ENCODE measurements around the gene KLHL3. TPM values are rescaled to one million over a fixed set of nuclear protein-coding genes. Genes with fewer than 3 reads are reported as not detected.
"Not testable (repeated sequence)": the region's sequence is repeated elsewhere in the genome, so short reads cannot be mapped to it uniquely, and the experiment has no call there.

Gene KLHL3
- total RNA-seq, 2 experiments from 2014 or later: 9.2 to 10.8 TPM

- H3K9me3 Mint-ChIP-seq: peaks cover 3% of the 10 kb centered on the region
- no peaks in the 10 kb centered on the region for H3K27me3 Mint-ChIP-seq
- no peak overlapping the region for H3K4me3 Mint-ChIP-seq
- H3K36me3 Mint-ChIP-seq: peaks cover 12% of the 10 kb centered on the region
- no peak overlapping the region for H3K27ac Mint-ChIP-seq
- H3K4me1 Mint-ChIP-seq: no peaks in the 10 kb centered on the region
- DNase-seq: no peak
Measured at GRCh38 chr5:137648361-137648760, 87.5 kb downstream of the KLHL3 start.

- H3K9me3 Mint-ChIP-seq: peaks cover 3% of the 10 kb centered on the region
Measured at GRCh38 chr5:137647401-137647800, 88.5 kb downstream of the KLHL3 start.

DNA sequence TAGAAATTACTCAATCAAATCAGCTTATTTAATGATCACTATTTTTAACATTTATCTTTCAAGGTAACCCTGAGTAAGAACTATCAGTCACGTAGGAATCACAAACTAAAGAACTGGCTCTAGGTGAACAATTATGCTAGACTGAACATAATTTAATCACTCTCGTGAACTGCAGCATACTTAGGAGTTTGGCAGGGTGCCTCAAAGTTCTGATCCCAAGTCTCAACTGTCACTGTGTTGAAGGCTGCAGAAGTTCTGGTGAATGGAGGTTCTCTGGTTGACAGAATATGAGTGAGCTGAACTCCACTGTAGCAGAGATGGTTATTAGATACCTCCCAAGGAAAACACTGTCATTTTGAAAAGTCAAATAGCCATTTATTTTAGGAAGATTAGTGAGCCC, 89.1 kb downstream of the KLHL3 start:
- no peak for DNase-seq
- Mint-ChIP-seq H3K4me3 (no peak overlapping the region), H3K27ac (no peak overlapping the region), H3K27me3 (no peaks in the 10 kb centered on the region), H3K9me3 (peaks cover 3% of the 10 kb centered on the region), H3K36me3 (peaks cover 12% of the 10 kb centered on the region), H3K4me1 (no peaks in the 10 kb centered on the region)

More at GRCh38 chr5:137647401-137647800, 88.5 kb downstream of the KLHL3 start:
- no peaks in the 10 kb centered on the region for H3K4me1 Mint-ChIP-seq
- DNase-seq: no peak
- H3K27me3 Mint-ChIP-seq: no peaks in the 10 kb centered on the region
- H3K4me3 Mint-ChIP-seq: no peak overlapping the region
- peaks cover 12% of the 10 kb centered on the region for H3K36me3 Mint-ChIP-seq
- H3K27ac Mint-ChIP-seq: no peak overlapping the region

GRCh38 chr5:137643081-137643480, 92.8 kb downstream of the KLHL3 start:
- H3K27me3 Mint-ChIP-seq, DNase-seq, H3K9me3 Mint-ChIP-seq, H3K4me3 Mint-ChIP-seq, H3K27ac Mint-ChIP-seq, H3K4me1 Mint-ChIP-seq: not testable (repeated sequence)
- peaks cover 14% of the 10 kb centered on the region for H3K36me3 Mint-ChIP-seq

DNA sequence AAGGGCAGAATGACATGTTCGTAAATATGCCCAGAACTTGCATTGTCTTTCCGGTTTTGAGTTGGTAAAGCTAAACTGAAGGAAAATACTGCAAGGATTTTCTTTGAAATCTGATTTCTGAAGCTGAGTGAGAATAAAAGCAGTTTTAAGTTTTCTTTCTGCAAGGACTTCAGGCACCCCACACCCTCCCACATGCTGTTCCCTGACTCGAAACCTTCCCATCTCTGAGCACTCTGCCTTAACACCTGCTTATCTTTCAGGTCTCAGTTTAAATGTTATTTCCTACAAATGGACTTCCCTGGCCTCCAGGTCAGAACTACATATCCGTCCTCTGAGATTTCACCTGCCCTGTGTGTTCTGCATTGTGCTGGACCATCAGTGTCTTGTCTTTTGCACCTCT, 93.8 kb downstream of the KLHL3 start:
- Mint-ChIP-seq H3K4me3 (no peak overlapping the region), H3K9me3 (peaks cover 3% of the 10 kb centered on the region), H3K27ac (no peak overlapping the region), H3K27me3 (no peaks in the 10 kb centered on the region), H3K36me3 (peaks cover 13% of the 10 kb centered on the region), H3K4me1 (no peaks in the 10 kb centered on the region)
- no peak for DNase-seq

- Mint-ChIP-seq H3K27ac (no peak overlapping the region), H3K4me3 (no peak overlapping the region), H3K27me3 (no peaks in the 10 kb centered on the region), H3K4me1 (no peaks in the 10 kb centered on the region), H3K9me3 (peaks cover 3% of the 10 kb centered on the region), H3K36me3 (peaks cover 12% of the 10 kb centered on the region)
- no peak for DNase-seq
Measured at GRCh38 chr5:137641148-137641547, 94.7 kb downstream of the KLHL3 start.

GRCh38 chr5:137639645-137640044, 96.2 kb downstream of the KLHL3 start:
- Mint-ChIP-seq H3K4me3 (no peak overlapping the region), H3K4me1 (no peaks in the 10 kb centered on the region), H3K27ac (no peak overlapping the region)

GRCh38 chr5:137638841-137639240, 97.0 kb downstream of the KLHL3 start:
- H3K9me3 Mint-ChIP-seq: no peaks in the 10 kb centered on the region
- peaks cover 6% of the 10 kb centered on the region for H3K36me3 Mint-ChIP-seq
- no peaks in the 10 kb centered on the region for H3K27me3 Mint-ChIP-seq
- DNase-seq: no peak
- H3K27ac Mint-ChIP-seq: no peak overlapping the region
- no peaks in the 10 kb centered on the region for H3K4me1 Mint-ChIP-seq
- H3K4me3 Mint-ChIP-seq: no peak overlapping the region

More at GRCh38 chr5:137639645-137640044, 96.2 kb downstream of the KLHL3 start:
- Mint-ChIP-seq H3K36me3 (peaks cover 6% of the 10 kb centered on the region), H3K9me3 (no peaks in the 10 kb centered on the region), H3K27me3 (no peaks in the 10 kb centered on the region)
- no peak for DNase-seq

GRCh38 chr5:137636830-137637714, 98.8 kb downstream of the KLHL3 start:
- no peaks in the 10 kb centered on the region for H3K9me3 Mint-ChIP-seq
- peaks cover 3% of the 10 kb centered on the region for H3K4me1 Mint-ChIP-seq
- H3K4me3 Mint-ChIP-seq: no peak overlapping the region
- H3K36me3 Mint-ChIP-seq: peaks cover 12% of the 10 kb centered on the region
- no peak for DNase-seq
- no peaks in the 10 kb centered on the region for H3K27me3 Mint-ChIP-seq
- no peak overlapping the region for H3K27ac Mint-ChIP-seq

GRCh38 chr5:137636099-137636498, 99.8 kb downstream of the KLHL3 start:
- peaks cover 3% of the 10 kb centered on the region for H3K4me1 Mint-ChIP-seq
- DNase-seq: no peak
- H3K27ac Mint-ChIP-seq: no peak overlapping the region
- H3K27me3 Mint-ChIP-seq: no peaks in the 10 kb centered on the region
- no peak overlapping the region for H3K4me3 Mint-ChIP-seq
- H3K9me3 Mint-ChIP-seq: no peaks in the 10 kb centered on the region
- peaks cover 17% of the 10 kb centered on the region for H3K36me3 Mint-ChIP-seq

DNA sequence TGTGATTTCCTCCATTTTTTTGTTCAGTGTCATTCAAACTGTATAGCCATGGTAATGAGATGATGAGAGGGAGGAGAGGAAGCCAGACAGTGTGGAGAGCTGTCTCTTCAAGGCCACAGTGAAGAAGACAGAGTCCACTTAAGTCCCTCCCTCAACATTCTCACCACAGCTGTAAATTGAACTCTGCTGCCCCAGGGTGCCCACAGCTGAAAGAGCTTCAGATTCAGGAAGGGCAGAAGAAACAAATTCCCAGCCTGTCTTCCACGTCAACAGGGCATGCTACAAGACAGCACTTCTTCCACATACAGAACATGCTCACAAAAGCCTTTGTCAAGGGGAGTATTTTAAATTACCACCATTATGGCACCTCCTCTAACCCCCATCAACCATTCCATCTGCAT, 100.4 kb downstream of the KLHL3 start:
- no peak for DNase-seq
- H3K27ac Mint-ChIP-seq: no peak overlapping the region
- peaks cover 3% of the 10 kb centered on the region for H3K4me1 Mint-ChIP-seq
- no peaks in the 10 kb centered on the region for H3K27me3 Mint-ChIP-seq
- H3K9me3 Mint-ChIP-seq: no peaks in the 10 kb centered on the region
- peaks cover 17% of the 10 kb centered on the region for H3K36me3 Mint-ChIP-seq
- no peak overlapping the region for H3K4me3 Mint-ChIP-seq

DNA sequence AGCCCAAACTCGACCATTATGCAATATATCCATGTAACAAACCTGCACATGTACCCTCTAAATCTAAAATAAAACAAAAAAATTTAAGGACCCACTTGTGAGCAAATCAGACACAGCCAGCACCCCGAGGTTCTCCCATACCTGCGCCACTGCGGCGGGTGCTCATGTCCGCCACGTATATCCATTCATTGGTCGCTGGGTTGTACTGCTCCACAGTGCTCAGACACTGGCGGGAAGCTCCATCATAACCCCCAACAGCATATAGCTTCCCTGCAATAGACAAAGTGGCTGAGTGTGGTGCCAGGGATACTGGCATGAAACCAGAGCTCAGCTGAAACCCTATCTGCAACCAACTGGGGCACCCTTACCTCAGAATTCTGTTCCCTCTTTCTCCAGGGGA, 102.0 kb downstream of the KLHL3 start:
- Mint-ChIP-seq H3K4me1 (peaks cover 3% of the 10 kb centered on the region), H3K27ac (no peak overlapping the region), H3K4me3 (no peak overlapping the region), H3K36me3 (peaks cover 14% of the 10 kb centered on the region), H3K27me3 (no peaks in the 10 kb centered on the region), H3K9me3 (no peaks in the 10 kb centered on the region)
- DNase-seq: no peak

DNA sequence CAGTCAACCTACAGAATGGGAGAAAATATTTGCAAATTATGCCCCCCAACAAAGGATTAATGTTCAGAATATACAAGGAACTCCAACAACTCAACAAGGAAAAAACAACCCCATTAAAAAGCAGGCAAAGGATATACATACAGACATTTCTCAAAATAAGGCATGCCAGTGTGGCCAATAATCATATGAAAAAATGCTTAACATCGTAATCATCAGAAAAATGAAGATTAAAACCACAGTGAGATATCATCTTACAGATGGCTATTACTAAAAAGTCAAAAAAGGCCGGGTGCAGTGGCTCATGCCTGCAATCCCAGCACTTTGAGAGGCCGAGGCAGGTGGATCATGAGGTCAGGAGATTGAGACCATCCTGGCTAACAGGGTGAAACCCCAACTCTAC, 103.2 kb downstream of the KLHL3 start:
- H3K4me1 Mint-ChIP-seq: peaks cover 3% of the 10 kb centered on the region
- peaks cover 11% of the 10 kb centered on the region for H3K36me3 Mint-ChIP-seq
- H3K4me3 Mint-ChIP-seq: no peak overlapping the region
- H3K9me3 Mint-ChIP-seq: no peaks in the 10 kb centered on the region
- DNase-seq: no peak
- H3K27ac Mint-ChIP-seq: no peak overlapping the region
- H3K27me3 Mint-ChIP-seq: no peaks in the 10 kb centered on the region

- no peak for DNase-seq
- Mint-ChIP-seq H3K9me3 (no peaks in the 10 kb centered on the region), H3K27me3 (no peaks in the 10 kb centered on the region), H3K4me3 (no peak overlapping the region), H3K27ac (no peak overlapping the region), H3K4me1 (peaks cover 3% of the 10 kb centered on the region), H3K36me3 (peaks cover 11% of the 10 kb centered on the region)
Measured at GRCh38 chr5:137631453-137631852, 104.4 kb downstream of the KLHL3 start.

DNA sequence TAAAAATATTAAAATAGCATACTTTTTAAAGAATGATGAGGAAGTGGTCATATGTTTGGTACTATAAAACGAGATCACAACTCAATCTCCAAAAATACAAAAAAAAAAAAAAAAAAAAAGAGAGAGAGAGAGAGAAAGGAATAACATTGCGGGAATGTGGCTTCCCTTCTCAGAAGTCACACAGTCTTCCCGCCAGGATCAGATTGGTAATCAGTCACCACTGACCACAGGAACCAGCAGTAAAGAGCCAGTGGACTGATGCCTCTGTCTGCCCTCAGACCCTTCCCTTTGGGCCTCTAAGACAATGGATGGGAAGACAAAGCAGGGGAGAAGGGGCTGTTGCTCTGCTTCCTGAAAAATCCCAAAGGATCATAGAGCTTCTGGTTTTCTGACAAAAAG, 104.9 kb downstream of the KLHL3 start:
- Mint-ChIP-seq H3K27me3 (no peaks in the 10 kb centered on the region), H3K9me3 (no peaks in the 10 kb centered on the region), H3K4me1 (peaks cover 3% of the 10 kb centered on the region), H3K36me3 (peaks cover 11% of the 10 kb centered on the region), H3K4me3 (no peak overlapping the region), H3K27ac (no peak overlapping the region)
- no peak for DNase-seq
